GM06990 (cell line): ENCODE measurements around the gene MYO5B.
"Not testable (repeated sequence)": the region's sequence is repeated elsewhere in the genome, so short reads cannot be mapped to it uniquely, and the experiment has no call there.

Experiments used
- DNase-seq: peaks from one replicate; pipeline ENCODE4 v3.0.0-alpha.2; 2011; ENCODE audit not compliant: insufficient read length; ENCODE audit errors: extremely low read depth
- H3K27me3 ChIP-seq: replicated peaks from 2 replicates; pipeline ENCODE4 v1.6.0; 2011; ENCODE audit warnings: low read length; ENCODE audit not compliant: control insufficient read depth, insufficient read depth
- H3K36me3 ChIP-seq: 2 replicates; pipeline ENCODE4 v1.5.1; 2011; ENCODE audit warnings: low read length; ENCODE audit not compliant: control insufficient read depth, insufficient read depth
- H3K4me3 ChIP-seq: replicated peaks from 2 replicates; pipeline ENCODE4 v1.5.1; 2011; ENCODE audit warnings: low read depth, mild to moderate bottlenecking, control low read depth, low read length
- CTCF ChIP-seq: IDR thresholded peaks from 2 replicates; pipeline ENCODE4 v1.5.1; 2011; ENCODE audit warnings: low read length, control low read depth, mild to moderate bottlenecking, inconsistent platforms; ENCODE audit not compliant: insufficient read depth, poor library complexity, severe bottlenecking

MYO5B gene

GRCh38 chr18:49784427-49785185, 410.3 kb downstream of the MYO5B start:
- no peaks in the 10 kb centered on the region for H3K27me3 ChIP-seq
- peak; percentile 20 for TF ChIP-seq CTCF
- no peak for DNase-seq
- no peaks in the 10 kb centered on the region for H3K36me3 ChIP-seq
- H3K4me3 ChIP-seq = no peak overlapping the region

GRCh38 chr18:49783631-49784030, 411.3 kb downstream of the MYO5B start:
- H3K36me3 ChIP-seq = not testable (repeated sequence)

GRCh38 chr18:49778826-49779465, 416.0 kb downstream of the MYO5B start:
- TF ChIP-seq CTCF = no peak
- Histone ChIP-seq H3K27me3 (no peaks in the 10 kb centered on the region), H3K36me3 (no peaks in the 10 kb centered on the region), H3K4me3 (no peak overlapping the region)
- no peak for DNase-seq

More at GRCh38 chr18:49783631-49784030, 411.3 kb downstream of the MYO5B start:
- H3K4me3 ChIP-seq, H3K27me3 ChIP-seq, DNase-seq: not testable (repeated sequence)
